Endothelial cell of umbilical vein (primary cell): ENCODE data around the gene VANGL1. TPM values are rescaled to one million over a fixed set of nuclear protein-coding genes. Genes with fewer than 3 reads are reported as not detected.

Experiments used
- BruUV-seq: library from RNA; stranded (reverse); fragments of 400-500 nt; replicated peaks from 2 replicates; lab custom pipeline; 2021; lab: Mats Ljungman, UMichigan
- CTCF ChIA-PET: fragments of 300-600, 350-600 bp; sonication (Branson Sonifier 250); formaldehyde crosslinking; loops from one replicate; lab custom pipeline; 2021; ENCODE audit warnings: antibody characterized with exemption, inconsistent platforms; lab: Charles Lee
- POLR2A ChIA-PET: fragments of 300-600, 350-600 bp; sonication (Branson Sonifier 250); formaldehyde crosslinking; loops from one replicate; lab custom pipeline; 2021; ENCODE audit warnings: antibody characterized with exemption, inconsistent platforms; lab: Charles Lee
- DNase-seq: peaks from one replicate; pipeline ENCODE4 v3.0.0-alpha.2; 2011; ENCODE audit warnings: low read depth, low spot score
- FAIRE-seq: peaks from 2 replicates; lab custom pipeline; 2011; peaks lifted over from hg19 to GRCh38; lab: Jason Lieb, UNC
- H2AFZ ChIP-seq: 2 replicates; pipeline ENCODE4 v1.6.0; 2012; ENCODE audit warnings: low read depth, low read length, control low read depth, inconsistent platforms
- H3K27ac ChIP-seq: 2 replicates; pipeline ENCODE4 v1.5.1; 2011; ENCODE audit warnings: low read depth, mild to moderate bottlenecking, control low read depth, low read length, moderate library complexity; ENCODE audit not compliant: insufficient read depth
- H3K27me3 ChIP-seq, 2 experiments: 2 replicates each; pipeline versions ENCODE4 v1.6.0 to v1.6.1; 2011; ENCODE audit warnings: low read length in 2 of 2, mixed read lengths in 1 of 2; ENCODE audit not compliant: control insufficient read depth in 2 of 2, insufficient read depth in 2 of 2
- H3K36me3 ChIP-seq, 2 experiments: 2 replicates in 1 of 2; 3 replicates in 1 of 2; pipeline ENCODE4 v1.5.1; 2011; ENCODE audit warnings: low read length in 2 of 2, mild to moderate bottlenecking in 1 of 2, moderate library complexity in 1 of 2; ENCODE audit not compliant: control insufficient read depth in 2 of 2, insufficient read depth in 2 of 2; ENCODE audit errors: extremely low read depth in 1 of 2
- H3K4me1 ChIP-seq: 3 replicates; pipeline ENCODE4 v1.5.1; 2011; ENCODE audit warnings: mild to moderate bottlenecking, low read length; ENCODE audit not compliant: control insufficient read depth, insufficient read depth; ENCODE audit errors: extremely low read depth
- H3K4me2 ChIP-seq: 2 replicates; pipeline ENCODE4 v1.6.1; 2011; ENCODE audit warnings: low read length, control low read depth, mixed read lengths; ENCODE audit not compliant: insufficient read depth
- H3K4me3 ChIP-seq, 3 experiments: fragments of 200-600 bp in 1 of 3; sonication (generic), shearing (Covaris generic) in 1 of 3; replicated peaks in 1 of 3; 2 replicates each; pipeline ENCODE4 v1.5.1; 2011 to 2016; ENCODE audit warnings: control low read depth in 3 of 3, low read length in 3 of 3, mild to moderate bottlenecking in 2 of 3, inconsistent platforms in 1 of 3, low read depth in 1 of 3, moderate library complexity in 1 of 3; ENCODE audit not compliant: insufficient read depth in 1 of 3
- H3K79me2 ChIP-seq: 2 replicates; pipeline ENCODE4 v1.6.0; 2012; ENCODE audit warnings: low read length, inconsistent platforms; ENCODE audit not compliant: control insufficient read depth, insufficient read depth
- H3K9ac ChIP-seq: replicated peaks from 2 replicates; pipeline ENCODE3; 2011; ENCODE audit warnings: low read length, control low read depth; ENCODE audit not compliant: insufficient read depth; ENCODE audit errors: extremely low read depth
- H3K9me1 ChIP-seq: replicated peaks from 3 replicates; pipeline ENCODE4 v1.6.0; 2011; ENCODE audit warnings: mild to moderate bottlenecking, low read length; ENCODE audit not compliant: control insufficient read depth, insufficient read depth; ENCODE audit errors: extremely low read depth
- H3K9me3 ChIP-seq: replicated peaks from 2 replicates; pipeline ENCODE4 v1.5.1; 2012; ENCODE audit warnings: low read length, inconsistent platforms; ENCODE audit not compliant: control insufficient read depth, insufficient read depth
- H4K20me1 ChIP-seq: replicated peaks from 2 replicates; pipeline ENCODE3; 2011; ENCODE audit warnings: mild to moderate bottlenecking, low read length; ENCODE audit not compliant: control insufficient read depth, insufficient read depth; ENCODE audit errors: extremely low read depth
- CTCF ChIP-seq, 2 donors: IDR thresholded peaks; 1 replicate in 1 of 2; 2 replicates in 1 of 2; pipeline ENCODE4 v1.5.1; 2011; ENCODE audit warnings: low read length in 2 of 2, mild to moderate bottlenecking in 2 of 2, moderate library complexity in 2 of 2, control low read depth in 1 of 2, inconsistent platforms in 1 of 2, low read depth in 1 of 2; ENCODE audit not compliant: insufficient read depth in 1 of 2; ENCODE audit errors: extremely low read depth in 1 of 2
- MAX ChIP-seq: IDR thresholded peaks from 2 replicates; pipeline ENCODE4 v1.6.1; 2011; ENCODE audit not compliant: insufficient read depth, insufficient read length
- dilution Hi-C: fragments of 300-500 bp; cut with MboI; formaldehyde crosslinking; loops from one replicate; pipeline ENCODE4 v1.15.0; 2019; ENCODE audit warnings: low sequenced_read_pairs; ENCODE audit not compliant: extremely low pct_ligation_motif_present
- intact Hi-C: fragments of 100-400 bp; cut with micrococcal nuclease; formaldehyde crosslinking; loops from one replicate; pipeline ENCODE4 v1.10.0; 2022
- polyA plus RNA-seq, 4 experiments: library from polyadenylated mRNA; depleted of rRNA in 3 of 4; stranded (reverse) in 3 of 4; unstranded in 1 of 4; fragments of >200 nt; gene quantifications; 2 replicates each; pipeline versions ENCODE4 v1.2.1 to v1.2.3, GENCODE V29; 2011 to 2012; ENCODE audit warnings: missing spikeins in 1 of 4
- total RNA-seq: library from RNA; stranded (reverse); gene quantifications from 2 replicates; pipeline ENCODE4 v1.2.3, GENCODE V29; 2021

Gene VANGL1
- total and polyA plus RNA-seq, 2 donors (not counting 3 experiments of a cell fraction or from before 2014, with no cell fraction given): 15.0 to 24.8 TPM

GRCh38 chr1:115706587-115707425 is 65.0 kb downstream of the VANGL1 start:
- H4K20me1 ChIP-seq: no peaks in the 10 kb centered on the region
- H3K4me2 ChIP-seq: no peak overlapping the region
- H3K79me2 ChIP-seq: no peaks in the 10 kb centered on the region
- H3K36me3 ChIP-seq: no peaks in the 10 kb centered on the region
- FAIRE-seq: peak; percentile 86
- no peak overlapping the region for H2AFZ ChIP-seq
- H3K9me3 ChIP-seq: no peaks in the 10 kb centered on the region
- no TSS peak for BruUV-seq
- TF ChIP-seq MAX (no peak), CTCF (IDR thresholded peaks at IDR 0.05; ENCODE audit: extremely low read depth in 1 of 2, insufficient read depth in 1 of 2, low read depth in 1 of 2, low read length in 2 of 2) (peak; percentile 52 to 55)
- no peak overlapping the region for H3K9ac ChIP-seq
- no peak overlapping the region for H3K27ac ChIP-seq
- no peak overlapping the region for H3K4me3 ChIP-seq
- CTCF ChIA-PET: interaction anchor here (0.6 to 7.0 kb wide), 78 partner anchors 8 to 792 kb away, joined by 3 to 350 read pairs (median 5); partner anchors contain the start of genes CASQ2 and VANGL1
- dilution Hi-C loops (no loop called here), intact Hi-C loops (loop anchor here (1.0 to 5.0 kb wide), 3 partner anchors 65 to 160 kb away; partner anchors contain the start of gene VANGL1)
- peaks cover 0 to 12% of the 10 kb centered on the region in 2 experiments for H3K27me3 ChIP-seq
- H3K9me1 ChIP-seq: no peaks in the 10 kb centered on the region
- peak; percentile 39 for DNase-seq
- H3K4me1 ChIP-seq: no peaks in the 10 kb centered on the region
- POLR2A ChIA-PET: interaction anchor here (1.0 kb wide), 1 partner anchor 29 kb away, joined by 3 read pairs; no protein-coding TSS in a partner anchor
